Measurements from ENCODE around the gene FLT1. TPM values are rescaled to one million over a fixed set of nuclear protein-coding genes. Genes with fewer than 3 reads are reported as not detected.

The FLT1 gene
- total and polyA plus RNA-seq, 2 donors (not counting 1 experiment from before 2014, with no cell fraction given) = 1.3 to 2.5 TPM

GRCh38 chr13:28392428-28392827, 102.5 kb downstream of the FLT1 start:
- Histone ChIP-seq H3K4me2 (ENCODE audit: extremely low read depth, insufficient read depth, low read length) (no peak overlapping the region), H2AFZ (ENCODE audit: low read length) (no peak overlapping the region)
- TF ChIP-seq CTCF (conservative IDR thresholded peaks at IDR 0.05 in 1 of 2, IDR thresholded peaks at IDR 0.05 in 1 of 2; ENCODE audit: low read depth in 1 of 2, low read length in 2 of 2) = no peak
- no peak for TF ChIP-seq EZH2 (IDR thresholded peaks at IDR 0.05; ENCODE audit: low read length, missing control alignments)

GRCh38 chr13:28387740-28388501, 107.0 kb downstream of the FLT1 start:
- no peak overlapping the region for H3K9ac ChIP-seq (ENCODE audit: insufficient read depth, low read length)
- no peak overlapping the region for H3K4me2 ChIP-seq (ENCODE audit: extremely low read depth, insufficient read depth, low read length)

More at GRCh38 chr13:28392428-28392827, 102.5 kb downstream of the FLT1 start:
- no peaks in the 10 kb centered on the region for H4K20me1 ChIP-seq (ENCODE audit: control insufficient read depth, extremely low read depth, insufficient read depth, low read length)
- no peaks in the 10 kb centered on the region for H3K4me1 ChIP-seq (ENCODE audit: control insufficient read depth, extremely low read depth, insufficient read depth, low read length)
- H3K4me3 ChIP-seq (replicated peaks in 1 of 4; ENCODE audit: control extremely low read depth in 1 of 4, insufficient read depth in 1 of 4, low read depth in 3 of 4, low read length in 4 of 4) = no peak overlapping the region
- no peak overlapping the region for H3K9ac ChIP-seq (ENCODE audit: insufficient read depth, low read length)
- H3K79me2 ChIP-seq (ENCODE audit: control insufficient read depth, insufficient read depth, low read length) = no peaks in the 10 kb centered on the region
- H3K27me3 ChIP-seq (ENCODE audit: control insufficient read depth, insufficient read depth, low read length) = no peaks in the 10 kb centered on the region
- H3K27ac ChIP-seq (ENCODE audit: insufficient read depth, low read length) = no peak overlapping the region
- H3K36me3 ChIP-seq (ENCODE audit: control insufficient read depth, insufficient read depth, low read length) = no peaks in the 10 kb centered on the region
- H3K9me3 ChIP-seq (ENCODE audit: control insufficient read depth, insufficient read depth, low read depth, low read length) = no peaks in the 10 kb centered on the region
- DNase-seq (ENCODE audit: low read depth in 2 of 2) = no peak

GRCh38 chr13:28385362-28385761, 109.6 kb downstream of the FLT1 start:
- Histone ChIP-seq H3K4me1 (ENCODE audit: control insufficient read depth, extremely low read depth, insufficient read depth, low read length) (no peaks in the 10 kb centered on the region), H2AFZ (ENCODE audit: low read length) (no peak overlapping the region), H3K27me3 (ENCODE audit: control insufficient read depth, insufficient read depth, low read length) (no peaks in the 10 kb centered on the region), H4K20me1 (ENCODE audit: control insufficient read depth, extremely low read depth, insufficient read depth, low read length) (no peaks in the 10 kb centered on the region), H3K4me3 (replicated peaks in 1 of 4; ENCODE audit: control extremely low read depth in 1 of 4, insufficient read depth in 1 of 4, low read depth in 3 of 4, low read length in 4 of 4) (no peak overlapping the region), H3K79me2 (ENCODE audit: control insufficient read depth, insufficient read depth, low read length) (no peaks in the 10 kb centered on the region), H3K36me3 (ENCODE audit: control insufficient read depth, insufficient read depth, low read length) (no peaks in the 10 kb centered on the region), H3K9me3 (ENCODE audit: control insufficient read depth, insufficient read depth, low read depth, low read length) (no peaks in the 10 kb centered on the region), H3K27ac (ENCODE audit: insufficient read depth, low read length) (no peak overlapping the region), H3K9ac (ENCODE audit: insufficient read depth, low read length) (no peak overlapping the region), H3K4me2 (ENCODE audit: extremely low read depth, insufficient read depth, low read length) (no peak overlapping the region)
- no peak for DNase-seq (ENCODE audit: low read depth in 2 of 2)
- TF ChIP-seq CTCF (conservative IDR thresholded peaks at IDR 0.05 in 1 of 2, IDR thresholded peaks at IDR 0.05 in 1 of 2; ENCODE audit: low read depth in 1 of 2, low read length in 2 of 2) = no peak
- TF ChIP-seq EZH2 (IDR thresholded peaks at IDR 0.05; ENCODE audit: low read length, missing control alignments) = no peak

More at GRCh38 chr13:28387740-28388501, 107.0 kb downstream of the FLT1 start:
- DNase-seq (ENCODE audit: low read depth in 2 of 2) = no peak
- Histone ChIP-seq H2AFZ (ENCODE audit: low read length) (no peak overlapping the region), H3K27me3 (ENCODE audit: control insufficient read depth, insufficient read depth, low read length) (no peaks in the 10 kb centered on the region), H3K4me1 (ENCODE audit: control insufficient read depth, extremely low read depth, insufficient read depth, low read length) (no peaks in the 10 kb centered on the region), H3K79me2 (ENCODE audit: control insufficient read depth, insufficient read depth, low read length) (no peaks in the 10 kb centered on the region), H3K36me3 (ENCODE audit: control insufficient read depth, insufficient read depth, low read length) (no peaks in the 10 kb centered on the region), H3K9me3 (ENCODE audit: control insufficient read depth, insufficient read depth, low read depth, low read length) (no peaks in the 10 kb centered on the region), H3K27ac (ENCODE audit: insufficient read depth, low read length) (no peak overlapping the region), H4K20me1 (ENCODE audit: control insufficient read depth, extremely low read depth, insufficient read depth, low read length) (no peaks in the 10 kb centered on the region), H3K4me3 (replicated peaks in 1 of 4; ENCODE audit: control extremely low read depth in 1 of 4, insufficient read depth in 1 of 4, low read depth in 3 of 4, low read length in 4 of 4) (no peak overlapping the region)
- TF ChIP-seq EZH2 (IDR thresholded peaks at IDR 0.05; ENCODE audit: low read length, missing control alignments) = no peak

Data from fibroblast of lung (primary cell).